IMR-90 (cell line): Measurements from ENCODE around the gene TBC1D1.

Experiments
- BHLHE40 ChIP-seq: fragments of 150-350 bp; IDR thresholded peaks from 2 replicates; pipeline ENCODE4 v1.6.1; 2016; ENCODE audit warnings: mild to moderate bottlenecking, low read depth, low read length
- CEBPB ChIP-seq: IDR thresholded peaks from 2 replicates; pipeline ENCODE4 v1.6.1; 2012; ENCODE audit warnings: low read depth, low read length, improper control_type of control experiment
- CHD1 ChIP-seq: IDR thresholded peaks from 2 replicates; pipeline ENCODE4 v1.6.1; 2012; ENCODE audit warnings: low read depth, low read length, improper control_type of control experiment
- CTCF ChIP-seq: conservative IDR thresholded peaks from 2 replicates; pipeline ENCODE4 v1.5.1; 2012; ENCODE audit warnings: mild to moderate bottlenecking, low read depth, low read length, improper control_type of control experiment
- FOS ChIP-seq: fragments of 150-350 bp; IDR thresholded peaks from 2 replicates; pipeline ENCODE4 v1.6.1; 2016; ENCODE audit warnings: low read depth, low read length
- MAFK ChIP-seq: IDR thresholded peaks from 2 replicates; pipeline ENCODE4 v1.6.1; 2012; ENCODE audit warnings: low read depth, low read length, improper control_type of control experiment
- MAZ ChIP-seq: IDR thresholded peaks from 2 replicates; pipeline ENCODE4 v1.6.1; 2012; ENCODE audit warnings: low read depth, mild to moderate bottlenecking, low read length, improper control_type of control experiment, moderate library complexity, borderline replicate concordance
- MXI1 ChIP-seq: IDR thresholded peaks from 2 replicates; pipeline ENCODE4 v1.6.1; 2012; ENCODE audit warnings: low read depth, mild to moderate bottlenecking, low read length, moderate library complexity, borderline replicate concordance
- NFE2L2 ChIP-seq: fragments of 150-350 bp; IDR thresholded peaks from 2 replicates; pipeline ENCODE4 v1.6.1; 2016; ENCODE audit warnings: low read depth, mild to moderate bottlenecking, low read length
- POLR2A ChIP-seq: IDR thresholded peaks from 2 replicates; pipeline ENCODE4 v1.6.1; 2012; ENCODE audit warnings: mild to moderate bottlenecking, low read depth, low read length
- RAD21 ChIP-seq: IDR thresholded peaks from 2 replicates; pipeline ENCODE4 v1.6.1; 2012; ENCODE audit warnings: low read length, improper control_type of control experiment
- RCOR1 ChIP-seq: IDR thresholded peaks from 2 replicates; pipeline ENCODE4 v1.6.1; 2012; ENCODE audit warnings: mild to moderate bottlenecking, low read length, improper control_type of control experiment; ENCODE audit not compliant: insufficient replicate concordance
- SMC3 ChIP-seq: fragments of 150-350 bp; IDR thresholded peaks from 2 replicates; pipeline ENCODE4 v1.6.1; 2016; ENCODE audit warnings: low read depth, mild to moderate bottlenecking, antibody characterized with exemption, low read length, moderate library complexity
- USF2 ChIP-seq: fragments of 150-350 bp; IDR thresholded peaks from 2 replicates; pipeline ENCODE4 v1.6.1; 2017; ENCODE audit warnings: mild to moderate bottlenecking, antibody characterized with exemption, low read length, low read depth

GRCh38 chr4:38166768-38167167 is 275.9 kb downstream of the TBC1D1 start:
- TF ChIP-seq POLR2A = no peak
- TF ChIP-seq CTCF = no peak
- no peak for TF ChIP-seq FOS
- no peak for TF ChIP-seq MXI1
- TF ChIP-seq SMC3 = no peak
- TF ChIP-seq CEBPB = no peak
- no peak for TF ChIP-seq BHLHE40
- TF ChIP-seq RAD21 = no peak
- TF ChIP-seq MAZ = no peak
- TF ChIP-seq MAFK = no peak
- TF ChIP-seq NFE2L2 = no peak
- TF ChIP-seq CHD1 = no peak
- no peak for TF ChIP-seq RCOR1
- no peak for TF ChIP-seq USF2
